ENCODE measurements around the gene CELSR3. TPM values are rescaled to one million over a fixed set of nuclear protein-coding genes. Genes with fewer than 3 reads are reported as not detected.

The CELSR3 gene, protein sequence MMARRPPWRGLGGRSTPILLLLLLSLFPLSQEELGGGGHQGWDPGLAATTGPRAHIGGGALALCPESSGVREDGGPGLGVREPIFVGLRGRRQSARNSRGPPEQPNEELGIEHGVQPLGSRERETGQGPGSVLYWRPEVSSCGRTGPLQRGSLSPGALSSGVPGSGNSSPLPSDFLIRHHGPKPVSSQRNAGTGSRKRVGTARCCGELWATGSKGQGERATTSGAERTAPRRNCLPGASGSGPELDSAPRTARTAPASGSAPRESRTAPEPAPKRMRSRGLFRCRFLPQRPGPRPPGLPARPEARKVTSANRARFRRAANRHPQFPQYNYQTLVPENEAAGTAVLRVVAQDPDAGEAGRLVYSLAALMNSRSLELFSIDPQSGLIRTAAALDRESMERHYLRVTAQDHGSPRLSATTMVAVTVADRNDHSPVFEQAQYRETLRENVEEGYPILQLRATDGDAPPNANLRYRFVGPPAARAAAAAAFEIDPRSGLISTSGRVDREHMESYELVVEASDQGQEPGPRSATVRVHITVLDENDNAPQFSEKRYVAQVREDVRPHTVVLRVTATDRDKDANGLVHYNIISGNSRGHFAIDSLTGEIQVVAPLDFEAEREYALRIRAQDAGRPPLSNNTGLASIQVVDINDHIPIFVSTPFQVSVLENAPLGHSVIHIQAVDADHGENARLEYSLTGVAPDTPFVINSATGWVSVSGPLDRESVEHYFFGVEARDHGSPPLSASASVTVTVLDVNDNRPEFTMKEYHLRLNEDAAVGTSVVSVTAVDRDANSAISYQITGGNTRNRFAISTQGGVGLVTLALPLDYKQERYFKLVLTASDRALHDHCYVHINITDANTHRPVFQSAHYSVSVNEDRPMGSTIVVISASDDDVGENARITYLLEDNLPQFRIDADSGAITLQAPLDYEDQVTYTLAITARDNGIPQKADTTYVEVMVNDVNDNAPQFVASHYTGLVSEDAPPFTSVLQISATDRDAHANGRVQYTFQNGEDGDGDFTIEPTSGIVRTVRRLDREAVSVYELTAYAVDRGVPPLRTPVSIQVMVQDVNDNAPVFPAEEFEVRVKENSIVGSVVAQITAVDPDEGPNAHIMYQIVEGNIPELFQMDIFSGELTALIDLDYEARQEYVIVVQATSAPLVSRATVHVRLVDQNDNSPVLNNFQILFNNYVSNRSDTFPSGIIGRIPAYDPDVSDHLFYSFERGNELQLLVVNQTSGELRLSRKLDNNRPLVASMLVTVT (N-terminal part only)
- 10 to 100 TPM; 23.6 to 24.4 TPM for total RNA-seq

DNA sequence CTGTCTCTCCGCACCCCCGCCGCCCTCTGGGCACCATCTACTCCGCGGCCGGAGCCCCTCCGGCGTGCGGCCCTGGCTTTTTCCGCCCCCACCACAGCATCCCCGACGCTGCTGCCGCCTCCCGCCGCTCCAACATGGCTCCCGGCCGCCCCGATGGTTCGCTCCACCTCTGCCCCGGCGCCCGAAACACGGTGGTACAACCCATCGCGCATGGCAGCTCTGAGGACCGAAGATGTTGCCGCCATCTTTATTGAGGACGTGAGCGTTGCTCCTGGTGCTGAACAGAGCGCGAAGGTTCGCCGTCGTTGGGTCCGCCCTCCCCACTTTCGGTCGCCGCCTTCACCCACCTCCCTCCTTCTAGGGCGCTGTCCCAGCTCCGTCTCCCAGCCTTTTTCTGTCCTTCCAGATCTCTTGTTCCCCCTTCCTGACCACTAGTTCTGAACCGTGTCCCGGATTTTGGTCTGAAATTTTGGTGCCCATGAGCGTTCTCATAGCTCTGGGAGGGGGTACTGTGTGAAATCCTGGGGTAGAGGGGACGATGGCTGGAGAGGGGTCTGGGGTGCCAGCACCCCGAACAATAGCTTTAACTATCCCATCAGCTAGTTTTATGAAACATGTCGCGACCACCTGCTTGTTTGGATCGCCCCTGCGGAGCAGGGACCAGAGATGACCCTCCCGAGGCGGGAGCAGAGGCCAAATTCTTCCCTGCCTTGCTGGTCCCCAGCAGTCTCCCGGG, at the start of gene CELSR3:
CELSR3 (minus strand) TSS at position 134 of the 736 bp plus-strand sequence. CDS start 252 bp downstream, outside the sequence.
- CTCF ChIA-PET, result interaction anchor here (0.7 to 2.0 kb wide), 6 partner anchors 18 to 33 kb away, joined by 3 to 5 read pairs (median 4); partner anchors contain the start of genes NCKIPSD and SLC26A6
- POLR2A ChIA-PET, result interaction anchor here (0.7 kb wide), 1 partner anchor 28 kb away, joined by 4 read pairs; the partner anchor contains the start of gene SLC26A6

DNA sequence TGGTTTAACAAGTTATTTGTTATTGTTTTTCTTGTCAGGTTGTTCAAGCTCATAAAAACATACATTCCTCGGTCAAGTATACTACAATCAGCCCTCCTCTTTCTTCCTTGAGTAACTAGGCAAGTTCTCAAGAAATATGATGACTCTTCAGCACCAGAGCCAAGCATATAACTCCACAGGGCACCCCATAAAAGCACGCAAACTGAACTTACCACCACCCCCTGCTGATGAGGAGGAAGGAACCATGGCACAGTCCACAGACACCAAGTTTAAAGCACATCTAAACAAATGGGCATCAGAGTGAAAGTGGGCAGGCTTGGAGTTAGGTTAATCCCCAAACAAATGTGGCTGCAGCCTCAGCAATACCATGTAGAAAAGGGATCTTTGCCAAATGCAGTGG, 49.0 kb upstream of the CELSR3 start:
- ChIA-PET POLR2A (no interaction called here), CTCF (no interaction called here)

DNA sequence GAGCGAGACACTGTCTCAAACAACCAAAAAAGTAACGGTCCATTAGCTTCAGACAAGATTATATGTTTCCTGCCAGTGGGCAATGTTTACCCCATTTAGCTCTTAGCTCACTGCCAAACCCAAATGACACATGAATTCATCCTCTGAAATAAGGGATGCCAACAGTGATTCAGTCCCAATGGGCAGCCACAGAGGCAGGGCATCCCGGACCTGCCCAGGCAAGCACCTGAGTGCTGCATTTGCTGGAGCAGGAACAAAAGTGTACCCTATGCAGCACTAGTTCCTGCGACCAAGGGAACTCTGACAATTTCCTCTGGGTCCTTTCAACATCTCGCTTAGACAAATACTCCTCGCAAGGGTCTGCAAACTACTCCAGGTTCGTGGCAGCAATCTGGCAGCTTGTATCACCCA, 46.4 kb upstream of the CELSR3 start:
- ChIA-PET CTCF (no interaction called here), POLR2A (interaction anchor here (1.2 kb wide), 1 partner anchor 7 kb away, joined by 4 read pairs; no protein-coding TSS in a partner anchor)

DNA sequence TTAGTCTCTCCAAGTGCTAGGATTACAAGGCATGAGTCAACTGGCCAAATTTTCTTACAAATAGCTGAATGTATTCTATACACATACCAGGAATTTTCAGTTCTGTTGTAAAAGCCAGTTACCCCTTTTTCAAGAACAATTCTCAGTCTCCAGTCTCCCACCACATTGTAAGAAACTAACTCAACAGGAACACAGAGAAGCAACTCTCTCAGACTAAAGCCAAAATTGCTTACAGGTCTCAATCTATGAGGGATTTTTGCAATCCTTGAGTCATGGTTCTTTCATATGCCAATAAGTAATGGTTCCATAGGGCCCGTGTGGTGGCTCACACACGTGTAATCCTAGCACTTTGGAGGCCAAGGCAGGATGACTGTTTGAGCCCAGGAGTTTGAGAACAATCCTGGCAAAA, 45.8 kb upstream of the CELSR3 start:
- ChIA-PET CTCF (no interaction called here), POLR2A (interaction anchor here (0.5 to 1.7 kb wide), 3 partner anchors 8 to 309 kb away, joined by 4 read pairs; no protein-coding TSS in a partner anchor)

DNA sequence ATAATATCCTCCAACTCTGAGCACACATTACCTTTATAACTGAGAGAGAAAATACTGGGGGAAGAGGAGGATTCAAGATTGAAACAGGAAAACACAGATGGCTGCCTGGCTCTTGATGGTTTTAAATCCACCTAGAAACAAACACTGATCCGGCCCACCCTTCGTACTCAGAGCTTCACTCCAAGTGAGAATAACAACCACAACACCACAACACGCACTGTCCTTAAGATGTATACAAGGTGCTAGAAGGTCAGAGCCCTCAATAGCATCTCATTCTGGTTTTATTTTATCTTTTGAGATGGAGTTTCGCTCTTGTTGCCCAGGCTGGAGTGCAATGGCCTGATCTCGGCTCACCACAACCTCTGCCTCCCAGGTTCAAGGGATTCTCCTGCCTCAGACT, 44.5 kb upstream of the CELSR3 start:
- POLR2A ChIA-PET, result interaction anchor here (0.6 to 1.7 kb wide), 2 partner anchors 9 to 381 kb away, joined by 3 to 4 read pairs; no protein-coding TSS in a partner anchor
- CTCF ChIA-PET, result interaction anchor here (0.7 kb wide), 1 partner anchor 245 kb away, joined by 4 read pairs; no protein-coding TSS in a partner anchor

DNA sequence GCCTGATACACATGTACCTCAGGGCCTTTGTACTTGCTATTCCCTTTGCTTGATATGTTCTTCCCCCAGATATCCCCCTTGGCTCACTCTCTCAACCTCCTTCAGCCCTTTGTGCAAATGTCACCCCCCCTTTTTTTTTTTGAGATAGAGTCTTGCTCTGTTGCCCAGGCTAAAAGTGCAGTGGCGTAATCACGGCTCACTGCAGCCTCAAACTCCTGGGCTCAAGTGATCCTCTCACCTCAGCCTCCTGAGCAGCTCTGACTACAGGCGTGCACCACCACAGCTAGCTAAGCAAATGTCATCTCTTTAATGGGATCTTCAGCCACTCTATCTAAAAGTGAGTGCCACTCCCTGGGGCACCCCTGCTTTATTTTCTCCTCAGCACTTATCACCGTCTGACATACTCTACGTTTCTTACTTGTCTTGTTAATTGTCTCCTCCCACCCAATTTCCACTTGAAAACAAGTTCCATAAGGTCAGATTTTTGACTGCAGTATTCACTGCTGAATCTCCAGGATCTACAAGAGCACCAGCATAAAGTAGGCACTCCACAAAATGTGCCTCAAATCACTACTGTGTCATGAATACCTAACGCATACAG, 39.7 kb upstream of the CELSR3 start:
- POLR2A ChIA-PET, result no interaction called here
- CTCF ChIA-PET, result no interaction called here

DNA sequence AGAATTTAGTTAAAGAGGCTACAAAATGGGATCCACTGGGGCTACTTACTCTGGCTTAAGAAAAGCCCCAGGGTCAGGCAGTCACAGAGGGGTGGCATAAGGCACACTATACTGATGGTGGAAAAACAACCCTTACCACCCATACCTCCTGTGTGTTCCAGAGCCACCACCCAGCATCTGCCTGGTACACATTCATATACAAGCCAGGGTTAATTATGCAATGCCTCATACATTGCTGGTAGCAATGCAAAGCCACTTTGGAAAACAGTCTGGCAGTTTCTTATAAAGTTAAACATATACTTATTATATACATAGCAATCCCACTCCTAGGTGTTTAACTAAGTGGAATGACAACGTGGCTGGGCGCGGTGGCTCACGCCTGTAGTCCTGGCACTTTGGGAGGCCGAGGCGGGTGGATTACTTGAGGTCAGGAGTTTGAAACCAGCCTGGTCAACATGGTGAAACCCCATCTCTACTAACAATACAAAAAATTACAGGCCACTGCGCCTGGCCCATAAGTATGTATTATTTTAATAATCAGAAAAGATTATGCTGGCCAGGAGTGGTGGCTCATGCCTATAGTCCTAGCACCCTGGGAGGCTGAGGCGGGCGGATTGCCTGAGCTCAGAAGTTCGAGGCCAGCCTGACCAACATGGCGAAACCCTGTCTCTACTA, 38.2 kb upstream of the CELSR3 start:
- CTCF ChIA-PET, result no interaction called here
- POLR2A ChIA-PET, result interaction anchor here (0.7 kb wide), 1 partner anchor 9 kb away, joined by 11 read pairs; no protein-coding TSS in a partner anchor

DNA sequence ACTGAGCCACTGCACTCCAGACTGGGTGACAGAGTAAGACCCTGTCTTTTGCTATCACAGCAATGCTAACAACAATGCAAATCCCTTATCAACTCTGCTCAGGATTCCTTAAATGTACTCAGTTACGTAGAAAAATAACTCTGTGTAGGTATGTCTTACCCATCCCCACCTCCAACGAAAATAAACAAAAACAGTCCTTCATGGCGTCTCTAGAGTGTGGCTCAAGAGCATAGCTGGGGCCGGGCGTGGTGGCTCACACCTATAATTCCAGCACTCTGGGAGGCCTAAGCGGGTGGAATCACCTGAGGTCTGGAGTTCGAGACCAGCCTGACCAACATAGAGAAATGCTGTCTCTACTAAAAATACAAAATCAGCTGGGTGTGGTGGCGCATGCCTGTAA, 36.2 kb upstream of the CELSR3 start:
- POLR2A ChIA-PET, result interaction anchor here (1.5 kb wide), 1 partner anchor 9 kb away, joined by 4 read pairs; no protein-coding TSS in a partner anchor
- CTCF ChIA-PET, result interaction anchor here (0.6 to 1.4 kb wide), 2 partner anchors 75 to 650 kb away, joined by 3 to 4 read pairs; no protein-coding TSS in a partner anchor

DNA sequence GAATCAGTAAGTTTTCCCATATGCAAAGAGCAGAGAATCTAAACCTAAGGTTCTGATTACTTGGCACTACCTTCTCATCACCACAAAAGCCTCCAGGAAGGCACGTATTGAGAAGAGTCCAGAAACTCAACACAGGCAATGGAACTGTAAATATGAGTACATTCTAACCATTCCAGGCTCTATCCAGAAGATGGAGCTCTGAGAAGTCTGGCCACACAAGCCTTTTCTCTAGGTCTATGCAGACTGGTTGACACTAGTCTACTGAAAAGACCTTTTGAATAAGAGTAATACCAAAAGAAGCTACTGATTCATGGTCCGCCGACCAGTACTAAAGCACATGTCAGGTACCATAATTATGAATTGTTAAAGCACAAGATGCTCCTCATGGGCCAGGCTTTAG, 35.3 kb upstream of the CELSR3 start:
- POLR2A ChIA-PET, result interaction anchor here (0.6 to 1.5 kb wide), 2 partner anchors 10 to 14 kb away, joined by 4 to 7 read pairs; no protein-coding TSS in a partner anchor

DNA sequence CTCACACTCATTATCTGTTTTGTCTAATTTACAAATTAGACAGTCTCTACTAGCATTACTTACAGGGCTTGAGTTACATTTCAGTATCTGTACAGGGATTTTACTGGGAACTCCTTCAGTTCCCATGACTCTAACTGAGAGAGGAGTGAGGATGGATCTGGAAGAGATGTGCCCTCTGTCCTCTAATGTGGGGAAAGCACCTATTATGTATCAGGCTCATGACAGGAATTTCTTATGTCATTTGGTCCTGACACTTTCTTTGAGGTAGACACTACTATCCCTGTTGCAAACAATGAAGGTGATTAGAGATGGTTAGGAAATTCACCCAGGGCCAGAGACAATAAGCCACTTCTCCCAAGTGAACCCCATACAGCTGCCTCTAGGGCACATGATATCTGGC, 33.9 kb upstream of the CELSR3 start:
- POLR2A ChIA-PET, result interaction anchor here (1.0 kb wide), 1 partner anchor 11 kb away, joined by 3 read pairs; no protein-coding TSS in a partner anchor
- CTCF ChIA-PET, result no interaction called here

More for the DNA sequence above, 35.3 kb upstream of the CELSR3 start:
- CTCF ChIA-PET, result interaction anchor here (1.4 kb wide), 1 partner anchor 12 kb away, joined by 5 read pairs; the partner anchor contains the start of gene NCKIPSD

DNA sequence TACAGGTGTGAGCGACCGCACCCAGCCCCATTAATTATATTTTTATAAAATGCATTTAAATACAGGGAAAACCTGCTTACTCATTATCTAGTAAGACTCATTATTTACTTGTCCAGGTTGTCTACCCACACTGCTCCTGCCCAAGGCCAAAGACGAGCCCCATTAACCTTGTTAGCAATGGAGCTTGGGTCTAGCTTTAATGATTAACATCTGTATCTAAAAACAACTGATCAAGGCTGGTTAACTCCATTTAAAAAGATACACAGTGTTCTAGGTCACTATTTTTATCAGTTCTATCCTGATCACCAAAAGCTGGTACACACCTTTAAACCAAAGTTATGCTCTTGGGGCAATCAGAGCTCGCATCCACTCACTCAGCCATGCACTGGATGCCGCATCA, 33.5 kb upstream of the CELSR3 start:
- CTCF ChIA-PET, result interaction anchor here (0.8 to 1.2 kb wide), 2 partner anchors 10 to 33 kb away, joined by 3 read pairs; partner anchors contain the start of gene NCKIPSD

DNA sequence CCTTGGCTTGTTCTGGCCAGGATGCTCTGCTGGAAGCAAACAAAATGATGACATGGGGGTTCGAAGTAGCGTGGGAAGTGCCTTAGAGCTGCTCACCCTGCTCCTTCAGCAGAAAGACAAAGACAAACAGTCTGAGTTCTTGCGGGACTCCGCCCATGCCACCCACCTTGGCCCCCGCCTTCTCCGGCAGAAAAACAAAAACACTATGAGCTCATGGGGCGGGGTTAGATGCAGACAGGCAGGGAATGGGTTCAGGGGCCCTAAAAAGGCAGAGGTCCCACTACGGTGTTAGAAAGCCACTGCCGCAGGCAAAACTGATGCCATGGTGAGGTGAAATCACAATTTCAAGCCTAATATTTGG, 32.7 kb upstream of the CELSR3 start:
- CTCF ChIA-PET, result interaction anchor here (0.8 to 1.2 kb wide), 2 partner anchors 10 to 32 kb away, joined by 3 read pairs; partner anchors contain the start of gene NCKIPSD
- POLR2A ChIA-PET, result no interaction called here

More for the DNA sequence above, 33.5 kb upstream of the CELSR3 start:
- POLR2A ChIA-PET, result interaction anchor here (1.0 kb wide), 1 partner anchor 10 kb away, joined by 3 read pairs; no protein-coding TSS in a partner anchor

DNA sequence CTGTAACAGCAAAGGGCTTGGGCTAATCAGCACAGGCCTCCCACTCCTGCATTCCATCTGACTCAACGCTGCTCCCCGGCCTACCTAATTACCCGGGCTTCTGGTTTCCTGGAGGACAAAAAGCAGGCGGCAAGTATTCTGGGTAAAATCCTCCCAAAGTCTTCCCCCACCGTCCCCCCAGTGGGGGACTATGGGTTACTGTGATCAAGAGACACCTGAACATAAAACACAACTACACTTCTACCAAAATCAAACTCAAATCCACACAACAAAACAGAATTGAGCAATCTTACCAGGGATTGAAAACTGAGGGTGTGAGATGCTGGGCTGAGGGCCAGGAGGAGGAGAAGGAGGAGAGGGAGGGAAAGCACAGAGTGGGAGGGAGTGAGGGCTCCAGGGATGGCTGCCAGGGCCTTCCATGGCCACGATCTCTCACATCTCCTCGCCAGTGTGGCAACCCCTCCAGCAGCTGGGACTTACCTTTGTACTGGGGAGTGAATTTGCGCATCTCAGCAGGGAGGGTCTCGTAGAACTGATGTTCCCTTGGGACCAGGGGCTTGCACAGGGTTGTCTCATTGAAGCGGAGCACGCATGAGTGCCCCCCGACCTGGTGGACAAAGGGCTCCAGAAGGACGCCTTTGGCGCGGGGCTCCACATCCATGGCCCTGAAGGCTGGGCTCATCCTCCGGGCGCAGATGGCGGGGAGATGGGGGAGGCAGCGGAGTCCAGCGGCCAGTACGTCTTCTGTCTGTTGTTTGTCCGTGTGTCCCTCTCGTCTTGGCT, 32.1 kb upstream of the CELSR3 start:
- CTCF ChIA-PET, result interaction anchor here (1.2 kb wide), 1 partner anchor 9 kb away, joined by 3 read pairs; the partner anchor contains the start of gene NCKIPSD
- POLR2A ChIA-PET, result no interaction called here

DNA sequence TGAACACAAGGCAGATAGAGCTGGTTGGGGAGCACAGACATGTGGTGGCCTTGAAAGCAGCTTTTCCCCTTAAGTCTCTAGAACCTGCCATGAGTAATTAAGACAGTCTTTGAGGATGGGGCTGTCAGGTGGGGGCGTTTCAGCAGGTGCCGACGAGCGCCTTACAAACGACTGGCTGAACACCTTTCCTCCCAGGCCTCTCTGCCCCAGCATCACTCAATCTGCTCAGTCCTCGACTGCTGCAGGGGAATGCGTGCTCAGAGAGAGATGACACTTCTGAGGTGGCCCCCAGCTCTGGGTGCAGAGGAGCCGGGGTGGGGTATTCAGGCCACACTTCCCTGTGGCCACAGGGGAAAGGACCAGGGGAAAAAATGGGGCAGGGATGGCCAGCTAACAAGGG, 31.1 kb upstream of the CELSR3 start:
- ChIA-PET POLR2A (no interaction called here), CTCF (interaction anchor here (1.1 kb wide), 1 partner anchor 9 kb away, joined by 3 read pairs; no protein-coding TSS in a partner anchor)

DNA sequence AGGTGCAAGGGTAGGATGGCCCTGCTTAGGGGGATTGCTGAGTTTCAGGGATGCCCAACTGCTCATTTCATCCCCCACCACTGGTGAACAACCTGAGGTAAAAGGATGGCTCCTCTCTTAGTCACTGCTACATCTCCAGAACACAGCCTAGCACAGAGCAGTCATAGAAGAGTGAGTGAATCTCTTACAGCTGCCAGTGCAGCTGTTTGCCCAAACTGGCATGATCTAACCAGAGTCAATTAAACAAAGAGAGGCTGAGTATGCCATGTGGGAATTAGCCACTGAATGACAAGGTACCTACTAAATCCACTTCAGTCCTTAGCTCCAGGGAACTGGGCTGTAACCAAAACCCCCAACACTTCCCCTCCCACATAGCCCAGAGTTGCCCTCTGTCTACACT, 29.9 kb upstream of the CELSR3 start:
- ChIA-PET POLR2A (no interaction called here), CTCF (interaction anchor here (0.6 to 1.1 kb wide), 2 partner anchors 8 to 405 kb away, joined by 3 to 5 read pairs; no protein-coding TSS in a partner anchor)

Data from activated CD8-positive, alpha-beta memory T cell treated with anti-CD3 and anti-CD28 coated beads for 36 hours (primary cell).